ENCODE measurements around the gene DRC7. TPM values are rescaled to one million over a fixed set of nuclear protein-coding genes. Genes with fewer than 3 reads are reported as not detected.

Gene DRC7
- total RNA-seq, 2 donors from 2014 or later, result 1.6 to 1.8 TPM

DNA sequence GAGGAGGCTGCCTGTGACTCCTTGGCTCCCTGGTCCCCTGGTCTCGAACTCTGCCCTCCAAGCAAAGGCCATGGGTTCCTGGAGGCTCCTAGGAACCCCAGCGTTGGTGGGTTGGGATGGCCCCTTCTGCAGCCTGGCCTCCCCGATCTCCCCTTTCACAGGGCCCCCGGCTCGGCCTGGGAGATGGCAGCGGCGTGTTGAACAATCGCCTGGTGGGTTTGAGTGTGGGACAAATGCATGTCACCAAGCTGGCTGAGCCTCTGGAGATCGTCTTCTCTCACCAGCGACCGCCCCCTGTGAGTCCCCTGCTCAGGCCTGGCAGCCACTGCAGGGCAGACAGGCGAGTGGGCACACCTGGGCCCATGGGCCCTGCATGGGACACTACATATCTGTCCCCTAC lies 15.6 kb upstream of the DRC7 start:
- WGBS, 2 experiments (ENCODE audit: insufficient coverage in 1 of 2, insufficient read length in 1 of 2), result 91 to 97% methylated on average over 7 to 12 of the region's 12 CpGs
- Mint-ChIP-seq H3K4me3 (no peak overlapping the region), H3K4me1 (peaks cover 17% of the 10 kb centered on the region), H3K9me3 (no peaks in the 10 kb centered on the region), H3K36me3 (ENCODE audit: low read depth) (no peaks in the 10 kb centered on the region), H3K27ac (no peak overlapping the region), H3K27me3 (ENCODE audit: insufficient read depth) (no peaks in the 10 kb centered on the region)
- TF ChIP-seq, protein P1, sequence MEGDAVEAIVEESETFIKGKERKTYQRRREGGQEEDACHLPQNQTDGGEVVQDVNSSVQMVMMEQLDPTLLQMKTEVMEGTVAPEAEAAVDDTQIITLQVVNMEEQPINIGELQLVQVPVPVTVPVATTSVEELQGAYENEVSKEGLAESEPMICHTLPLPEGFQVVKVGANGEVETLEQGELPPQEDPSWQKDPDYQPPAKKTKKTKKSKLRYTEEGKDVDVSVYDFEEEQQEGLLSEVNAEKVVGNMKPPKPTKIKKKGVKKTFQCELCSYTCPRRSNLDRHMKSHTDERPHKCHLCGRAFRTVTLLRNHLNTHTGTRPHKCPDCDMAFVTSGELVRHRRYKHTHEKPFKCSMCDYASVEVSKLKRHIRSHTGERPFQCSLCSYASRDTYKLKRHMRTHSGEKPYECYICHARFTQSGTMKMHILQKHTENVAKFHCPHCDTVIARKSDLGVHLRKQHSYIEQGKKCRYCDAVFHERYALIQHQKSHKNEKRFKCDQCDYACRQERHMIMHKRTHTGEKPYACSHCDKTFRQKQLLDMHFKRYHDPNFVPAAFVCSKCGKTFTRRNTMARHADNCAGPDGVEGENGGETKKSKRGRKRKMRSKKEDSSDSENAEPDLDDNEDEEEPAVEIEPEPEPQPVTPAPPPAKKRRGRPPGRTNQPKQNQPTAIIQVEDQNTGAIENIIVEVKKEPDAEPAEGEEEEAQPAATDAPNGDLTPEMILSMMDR (conservative IDR thresholded peaks at IDR 0.05), result no peak
- no peak overlapping the region for H3K9ac ChIP-seq (ENCODE audit: extremely low read depth, low read length, poor library complexity, severe bottlenecking)
- H3K4me1 ChIP-seq (ENCODE audit: control insufficient read depth, insufficient read depth, low read length), result no peaks in the 10 kb centered on the region
- H3K27ac ChIP-seq (ENCODE audit: low read depth, low read length), result no peak overlapping the region
- H3K27me3 ChIP-seq (ENCODE audit: control insufficient read depth, insufficient read depth, low read length, poor library complexity, severe bottlenecking), result no peaks in the 10 kb centered on the region
- H3K9me3 ChIP-seq (ENCODE audit: control insufficient read depth, low read length), result no peaks in the 10 kb centered on the region
- H3K36me3 ChIP-seq (ENCODE audit: control insufficient read depth, insufficient read depth, low read length), result no peaks in the 10 kb centered on the region
- no peak overlapping the region for H3K4me3 ChIP-seq (ENCODE audit: low read length)
- DNase-seq, result no peak

DNA sequence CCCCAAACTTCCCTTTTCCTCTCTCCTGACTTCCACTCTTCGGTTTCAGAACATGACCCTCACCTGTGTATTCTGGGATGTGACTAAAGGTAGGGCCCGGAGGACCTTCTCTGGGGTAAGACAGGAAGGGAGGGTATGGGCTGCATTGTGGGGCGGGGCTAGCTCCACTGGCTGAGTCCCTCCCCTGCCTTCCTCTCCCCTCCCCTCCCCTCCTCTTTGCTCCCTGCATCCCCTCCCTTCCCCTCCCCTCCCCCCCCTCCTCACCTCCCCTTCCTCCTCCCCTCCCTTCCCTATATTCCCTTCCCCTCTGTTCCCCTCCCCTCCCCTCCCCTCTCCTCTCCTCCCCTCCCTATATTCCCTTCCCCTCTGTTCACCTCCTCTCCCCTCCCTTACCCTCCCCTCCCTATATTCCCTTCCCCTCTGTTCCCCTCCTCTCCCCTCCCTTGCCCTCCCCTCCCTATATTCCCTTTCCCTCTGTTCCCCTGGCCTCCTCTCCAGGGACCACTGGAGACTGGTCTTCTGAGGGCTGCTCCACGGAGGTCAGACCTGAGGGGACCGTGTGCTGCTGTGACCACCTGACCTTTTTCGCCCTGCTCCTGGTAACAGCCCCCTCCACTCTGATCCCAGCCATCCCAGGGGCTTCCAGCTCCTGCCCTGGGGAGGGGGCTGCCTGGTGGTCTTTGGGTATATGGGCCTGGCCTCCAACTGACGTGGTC lies 14.7 kb upstream of the DRC7 start:
- Histone ChIP-seq H3K9me3 (ENCODE audit: control insufficient read depth, low read length) (no peaks in the 10 kb centered on the region), H3K9ac (ENCODE audit: extremely low read depth, low read length, poor library complexity, severe bottlenecking) (no peak overlapping the region), H3K4me3 (ENCODE audit: low read length) (no peak overlapping the region), H3K36me3 (ENCODE audit: control insufficient read depth, insufficient read depth, low read length) (no peaks in the 10 kb centered on the region), H3K4me1 (ENCODE audit: control insufficient read depth, insufficient read depth, low read length) (no peaks in the 10 kb centered on the region), H3K27me3 (ENCODE audit: control insufficient read depth, insufficient read depth, low read length, poor library complexity, severe bottlenecking) (no peaks in the 10 kb centered on the region), H3K27ac (ENCODE audit: low read depth, low read length) (no peak overlapping the region)
- no peaks in the 10 kb centered on the region for H3K9me3 Mint-ChIP-seq
- TF ChIP-seq, protein P1 (conservative IDR thresholded peaks at IDR 0.05), result no peak
- no peak for DNase-seq
- H3K4me1 Mint-ChIP-seq, result peaks cover 17% of the 10 kb centered on the region
- H3K27ac Mint-ChIP-seq, result no peak overlapping the region
- no peak overlapping the region for H3K4me3 Mint-ChIP-seq
- WGBS, 2 experiments (ENCODE audit: insufficient coverage in 1 of 2, insufficient read length in 1 of 2), result 75% methylated on average over 3 to 5 of the region's 7 CpGs
- no peaks in the 10 kb centered on the region for H3K36me3 Mint-ChIP-seq (ENCODE audit: low read depth)
- H3K27me3 Mint-ChIP-seq (ENCODE audit: insufficient read depth), result no peaks in the 10 kb centered on the region

DNA sequence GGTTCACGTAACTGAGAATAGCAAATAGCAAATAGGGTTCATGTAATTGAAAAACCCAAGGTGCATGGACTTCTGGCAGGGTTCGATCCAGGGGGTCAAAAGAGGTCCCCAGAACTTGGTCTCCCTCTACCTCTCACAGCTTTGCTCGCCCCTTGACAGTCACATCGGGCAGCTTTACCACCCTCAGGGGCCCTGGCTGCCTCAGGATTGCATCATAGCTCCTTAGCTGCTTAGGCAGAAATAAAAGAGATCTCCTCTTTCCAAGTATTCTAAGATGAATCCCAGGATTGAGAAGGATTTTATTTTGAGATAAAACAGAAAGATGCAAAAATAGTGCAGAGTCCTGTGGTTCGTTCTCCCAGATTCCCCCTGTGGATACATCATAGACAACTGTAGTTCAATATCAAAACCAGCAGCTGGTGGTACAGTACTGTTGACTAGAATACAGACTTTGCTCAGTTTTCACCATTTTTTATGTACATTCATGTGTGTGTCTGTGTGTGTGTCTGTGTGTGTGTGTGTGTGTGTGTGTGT lies 13.7 kb upstream of the DRC7 start:
- no peak for DNase-seq
- H3K36me3 Mint-ChIP-seq (ENCODE audit: low read depth), result no peaks in the 10 kb centered on the region
- H3K4me1 Mint-ChIP-seq, result peaks cover 12% of the 10 kb centered on the region
- H3K4me3 ChIP-seq (ENCODE audit: low read length), result no peak overlapping the region
- no peaks in the 10 kb centered on the region for H3K9me3 ChIP-seq (ENCODE audit: control insufficient read depth, low read length)
- H3K27me3 ChIP-seq (ENCODE audit: control insufficient read depth, insufficient read depth, low read length, poor library complexity, severe bottlenecking), result no peaks in the 10 kb centered on the region
- WGBS, 2 experiments (ENCODE audit: insufficient coverage in 1 of 2, insufficient read length in 1 of 2), result 89 to 90% methylated on average over 2 to 5 of the region's 5 CpGs
- no peaks in the 10 kb centered on the region for H3K9me3 Mint-ChIP-seq
- no peak overlapping the region for H3K9ac ChIP-seq (ENCODE audit: extremely low read depth, low read length, poor library complexity, severe bottlenecking)
- no peaks in the 10 kb centered on the region for H3K27me3 Mint-ChIP-seq (ENCODE audit: insufficient read depth)
- no peaks in the 10 kb centered on the region for H3K4me1 ChIP-seq (ENCODE audit: control insufficient read depth, insufficient read depth, low read length)
- TF ChIP-seq, protein P1 (conservative IDR thresholded peaks at IDR 0.05), result no peak
- no peak overlapping the region for H3K27ac Mint-ChIP-seq
- H3K27ac ChIP-seq (ENCODE audit: low read depth, low read length), result no peak overlapping the region
- H3K36me3 ChIP-seq (ENCODE audit: control insufficient read depth, insufficient read depth, low read length), result no peaks in the 10 kb centered on the region
- no peak overlapping the region for H3K4me3 Mint-ChIP-seq
